ENCODE measurements around the gene NEFH.

Gene NEFH

GRCh38 chr22:29509298-29509697 is 29.3 kb downstream of the NEFH start:
- FAIRE-seq = no peak

- FAIRE-seq = no peak
Observed at GRCh38 chr22:29509815-29510214, 29.8 kb downstream of the NEFH start.

GRCh38 chr22:29510542-29510941 is 30.5 kb downstream of the NEFH start:
- FAIRE-seq = no peak

GRCh38 chr22:29511126-29511862 is 31.3 kb downstream of the NEFH start:
- no peak for FAIRE-seq

GRCh38 chr22:29512031-29512430 is 32.0 kb downstream of the NEFH start:
- FAIRE-seq = no peak

GRCh38 chr22:29517215-29517908 is 37.3 kb downstream of the NEFH start:
- no peak for FAIRE-seq

- FAIRE-seq = no peak
Observed at GRCh38 chr22:29518427-29518826, 38.4 kb downstream of the NEFH start.

- FAIRE-seq = no peak
Observed at GRCh38 chr22:29519996-29520395, 40.0 kb downstream of the NEFH start.

GRCh38 chr22:29520851-29521250 is 40.8 kb downstream of the NEFH start:
- FAIRE-seq = no peak

- FAIRE-seq = no peak
Observed at GRCh38 chr22:29521526-29521925, 41.5 kb downstream of the NEFH start.

- FAIRE-seq = no peak
Observed at GRCh38 chr22:29523761-29524160, 43.7 kb downstream of the NEFH start.

- no peak for FAIRE-seq
Observed at GRCh38 chr22:29524442-29525191, 44.6 kb downstream of the NEFH start.

- no peak for FAIRE-seq
Observed at GRCh38 chr22:29528144-29528543, 48.1 kb downstream of the NEFH start.

GRCh38 chr22:29530716-29531115 is 50.7 kb downstream of the NEFH start:
- FAIRE-seq = no peak

GRCh38 chr22:29531419-29531818 is 51.4 kb downstream of the NEFH start:
- no peak for FAIRE-seq

GRCh38 chr22:29536411-29536810 is 56.4 kb downstream of the NEFH start:
- FAIRE-seq = no peak

- no peak for FAIRE-seq
Observed at GRCh38 chr22:29539105-29539504, 59.1 kb downstream of the NEFH start.

All from A204.1 (cell line).